ENCODE data around the gene FCF1.

The FCF1 gene, protein sequence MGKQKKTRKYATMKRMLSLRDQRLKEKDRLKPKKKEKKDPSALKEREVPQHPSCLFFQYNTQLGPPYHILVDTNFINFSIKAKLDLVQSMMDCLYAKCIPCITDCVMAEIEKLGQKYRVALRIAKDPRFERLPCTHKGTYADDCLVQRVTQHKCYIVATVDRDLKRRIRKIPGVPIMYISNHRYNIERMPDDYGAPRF

DNA sequence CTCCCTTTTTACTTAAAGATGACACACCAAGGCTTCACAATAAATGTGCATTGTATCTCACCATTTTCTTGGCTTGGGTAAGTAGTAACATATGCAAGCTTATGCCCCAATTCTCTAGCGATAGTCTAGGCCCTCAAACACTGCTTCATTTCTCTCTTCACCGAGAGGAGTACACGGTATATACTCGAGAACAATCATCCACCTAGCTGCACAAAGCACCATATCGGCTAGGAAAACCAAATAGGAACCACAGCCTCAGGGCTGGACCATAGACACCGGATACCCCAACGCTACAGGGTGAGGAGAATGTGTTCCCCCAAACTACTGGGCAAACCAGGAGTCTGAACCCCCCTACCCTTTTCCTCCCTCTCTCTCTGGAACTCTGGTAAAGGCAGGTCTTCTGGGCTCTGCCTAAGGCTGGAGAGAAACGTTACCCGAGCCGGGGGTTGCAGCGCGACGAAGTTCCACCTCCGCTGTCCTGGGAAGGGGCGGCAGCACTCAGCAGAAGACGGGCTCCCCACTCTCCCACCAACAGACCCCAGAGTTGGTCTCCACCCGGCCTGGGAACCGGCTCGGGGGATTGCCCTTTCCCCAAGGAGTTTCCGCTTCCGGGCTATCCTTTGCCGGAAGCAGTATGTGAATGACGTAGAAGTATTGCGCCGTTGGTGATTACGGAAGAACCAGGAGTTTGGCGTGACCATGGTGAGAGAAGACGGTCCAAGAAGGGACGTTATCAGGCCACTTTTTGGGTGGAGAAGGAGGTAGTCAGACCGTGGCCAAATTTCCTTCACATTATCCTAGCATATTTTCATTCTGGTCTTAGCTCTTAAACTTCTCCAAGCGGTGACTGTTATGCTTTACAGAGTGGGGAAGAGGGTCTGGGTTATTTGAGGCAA, at the start of gene FCF1, which contains the start of gene AREL1:
Gene FCF1, plus strand, starts transcription at position 646 of the 896 bp plus-strand sequence. Its CDS starts 54 bp downstream, at position 700.
Gene AREL1, minus strand, starts transcription at position 582 of the 896 bp plus-strand sequence. CDS start 27,465 bp downstream, outside the sequence.
- Mint-ChIP-seq H3K4me3 (peak within 1 kb of the TSS; percentile 99), H3K4me1 (ENCODE audit: low read depth) (peaks cover 25% of the 10 kb centered on the region), H3K9me3 (no peaks in the 10 kb centered on the region)

DNA sequence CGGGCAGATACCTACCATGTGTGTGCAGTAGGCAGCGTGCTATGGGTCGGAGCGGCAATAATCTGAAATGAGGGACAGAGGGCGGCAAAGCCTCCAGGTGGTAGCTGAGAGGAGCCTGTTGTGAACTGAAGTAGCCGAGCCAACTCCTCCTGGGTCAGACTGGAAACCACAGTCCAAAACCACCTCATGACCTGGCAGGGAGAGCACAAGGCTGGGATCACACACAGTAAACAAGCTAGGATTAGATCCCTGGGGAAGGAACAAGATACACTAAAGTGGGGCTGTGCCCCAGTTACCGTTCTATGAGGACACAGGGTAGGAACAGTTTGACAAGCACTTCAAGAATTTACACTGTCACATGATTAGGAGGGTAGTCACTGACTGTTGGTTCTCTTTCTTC, 49.1 kb upstream of the FCF1 start:
- H3K36me3 Mint-ChIP-seq (ENCODE audit: low read depth), result peaks cover 47% of the 10 kb centered on the region
- H3K4me3 Mint-ChIP-seq, result no peak overlapping the region
- DNase-seq (ENCODE audit: low spot score), result no peak
- H3K27ac Mint-ChIP-seq, result no peak overlapping the region
- H3K9me3 Mint-ChIP-seq, result no peaks in the 10 kb centered on the region
- no peaks in the 10 kb centered on the region for H3K27me3 Mint-ChIP-seq (ENCODE audit: low read depth)
- peaks cover 6% of the 10 kb centered on the region for H3K4me1 Mint-ChIP-seq (ENCODE audit: low read depth)

More for the DNA sequence above, at the start of gene FCF1, which contains the start of gene AREL1:
- Mint-ChIP-seq H3K36me3 (ENCODE audit: low read depth) (peaks cover 17% of the 10 kb centered on the region), H3K27ac (peak within 1 kb of the TSS; percentile 97), H3K27me3 (ENCODE audit: low read depth) (no peaks in the 10 kb centered on the region)
- DNase-seq (ENCODE audit: low spot score), result peak; percentile 86

DNA sequence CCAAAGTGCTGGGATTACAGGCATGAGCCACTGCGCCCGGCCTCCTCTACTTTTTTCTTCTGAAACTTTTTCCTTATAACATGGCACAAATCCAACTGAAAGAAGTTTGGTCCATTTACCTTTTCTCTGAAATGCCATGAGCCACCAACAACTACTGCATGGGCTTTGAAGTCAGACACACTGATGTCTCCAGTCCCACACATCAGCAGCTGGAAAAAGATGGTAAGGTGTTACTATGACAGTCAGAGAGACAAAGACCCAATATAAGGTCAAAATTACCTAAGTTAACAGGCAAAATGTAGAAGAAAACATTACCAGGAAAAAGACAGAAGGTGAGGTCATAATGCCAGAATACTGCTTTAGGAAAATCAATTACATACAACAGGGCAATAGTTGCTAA, 48.2 kb upstream of the FCF1 start:
- no peak overlapping the region for H3K27ac Mint-ChIP-seq
- H3K4me1 Mint-ChIP-seq (ENCODE audit: low read depth), result peaks cover 6% of the 10 kb centered on the region
- no peaks in the 10 kb centered on the region for H3K27me3 Mint-ChIP-seq (ENCODE audit: low read depth)
- no peak overlapping the region for H3K4me3 Mint-ChIP-seq
- H3K9me3 Mint-ChIP-seq, result no peaks in the 10 kb centered on the region
- DNase-seq (ENCODE audit: low spot score), result no peak
- H3K36me3 Mint-ChIP-seq (ENCODE audit: low read depth), result peaks cover 54% of the 10 kb centered on the region

DNA sequence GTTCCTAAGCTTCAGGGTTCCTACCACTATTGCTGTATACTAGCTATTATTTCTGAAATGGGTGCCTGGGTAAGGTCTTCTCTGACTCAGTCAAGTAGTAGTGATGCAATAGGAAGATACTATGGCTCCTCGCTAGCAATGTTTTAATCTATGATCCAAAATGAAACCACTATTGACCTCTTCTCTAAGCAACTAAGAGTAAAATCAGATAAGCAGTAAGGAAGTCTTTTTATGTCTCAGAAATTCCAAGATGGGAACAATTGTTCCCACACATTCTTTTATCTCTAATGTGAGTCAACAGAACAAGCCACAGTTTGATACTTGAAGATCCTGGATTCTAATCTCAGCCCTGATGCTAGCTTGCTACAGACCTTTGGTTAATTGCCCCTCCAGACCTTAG, 45.2 kb upstream of the FCF1 start:
- Mint-ChIP-seq H3K36me3 (ENCODE audit: low read depth) (peaks cover 68% of the 10 kb centered on the region), H3K4me1 (ENCODE audit: low read depth) (peaks cover 6% of the 10 kb centered on the region), H3K27me3 (ENCODE audit: low read depth) (no peaks in the 10 kb centered on the region), H3K27ac (no peak overlapping the region), H3K9me3 (no peaks in the 10 kb centered on the region), H3K4me3 (no peak overlapping the region)
- DNase-seq (ENCODE audit: low spot score), result no peak

DNA sequence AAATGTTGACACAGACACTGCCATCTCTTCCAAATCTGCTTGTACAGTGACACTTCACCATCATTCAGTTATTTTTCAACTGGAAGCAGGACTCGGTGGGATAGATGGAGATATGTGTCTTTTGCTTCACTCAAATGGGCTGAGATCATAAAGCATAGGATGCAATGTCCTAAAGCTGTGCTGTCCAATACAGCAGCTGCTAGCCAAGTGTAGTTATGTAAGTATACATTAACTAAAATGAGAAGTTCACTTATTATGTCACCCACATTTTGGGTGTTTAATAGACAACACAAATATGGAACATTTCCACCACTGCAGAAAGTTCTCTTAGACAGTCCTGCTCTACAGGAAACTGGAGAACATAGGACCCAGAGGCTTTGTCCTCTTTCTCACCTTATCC, 43.7 kb upstream of the FCF1 start:
- peaks cover 6% of the 10 kb centered on the region for H3K4me1 Mint-ChIP-seq (ENCODE audit: low read depth)
- H3K9me3 Mint-ChIP-seq, result no peaks in the 10 kb centered on the region
- H3K27me3 Mint-ChIP-seq (ENCODE audit: low read depth), result no peaks in the 10 kb centered on the region
- peaks cover 68% of the 10 kb centered on the region for H3K36me3 Mint-ChIP-seq (ENCODE audit: low read depth)
- DNase-seq (ENCODE audit: low spot score), result no peak
- H3K27ac Mint-ChIP-seq, result no peak overlapping the region
- H3K4me3 Mint-ChIP-seq, result no peak overlapping the region

DNA sequence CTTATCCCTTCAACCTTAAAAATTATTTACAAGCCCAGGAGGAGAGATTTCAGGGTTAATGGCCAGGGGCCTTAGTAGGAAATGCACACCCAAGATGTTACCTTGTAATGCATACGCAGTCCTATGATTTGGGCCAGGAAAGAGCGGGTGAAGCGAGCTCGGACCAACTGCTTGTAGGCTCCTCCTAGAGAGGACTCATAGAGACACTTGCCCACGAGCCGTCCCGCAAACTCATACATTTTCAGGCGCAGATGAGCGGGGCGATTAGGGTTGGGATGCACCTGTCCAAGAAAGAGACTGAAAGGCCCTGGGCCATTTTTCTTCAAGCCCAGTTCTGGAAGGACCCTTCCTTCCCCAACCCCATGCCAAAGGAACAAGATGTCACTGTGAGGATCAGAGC, 43.1 kb upstream of the FCF1 start:
- Mint-ChIP-seq H3K27ac (no peak overlapping the region), H3K36me3 (ENCODE audit: low read depth) (peaks cover 70% of the 10 kb centered on the region), H3K4me3 (no peak overlapping the region), H3K9me3 (no peaks in the 10 kb centered on the region), H3K27me3 (ENCODE audit: low read depth) (no peaks in the 10 kb centered on the region), H3K4me1 (ENCODE audit: low read depth) (peaks cover 6% of the 10 kb centered on the region)
- DNase-seq (ENCODE audit: low spot score), result no peak

DNA sequence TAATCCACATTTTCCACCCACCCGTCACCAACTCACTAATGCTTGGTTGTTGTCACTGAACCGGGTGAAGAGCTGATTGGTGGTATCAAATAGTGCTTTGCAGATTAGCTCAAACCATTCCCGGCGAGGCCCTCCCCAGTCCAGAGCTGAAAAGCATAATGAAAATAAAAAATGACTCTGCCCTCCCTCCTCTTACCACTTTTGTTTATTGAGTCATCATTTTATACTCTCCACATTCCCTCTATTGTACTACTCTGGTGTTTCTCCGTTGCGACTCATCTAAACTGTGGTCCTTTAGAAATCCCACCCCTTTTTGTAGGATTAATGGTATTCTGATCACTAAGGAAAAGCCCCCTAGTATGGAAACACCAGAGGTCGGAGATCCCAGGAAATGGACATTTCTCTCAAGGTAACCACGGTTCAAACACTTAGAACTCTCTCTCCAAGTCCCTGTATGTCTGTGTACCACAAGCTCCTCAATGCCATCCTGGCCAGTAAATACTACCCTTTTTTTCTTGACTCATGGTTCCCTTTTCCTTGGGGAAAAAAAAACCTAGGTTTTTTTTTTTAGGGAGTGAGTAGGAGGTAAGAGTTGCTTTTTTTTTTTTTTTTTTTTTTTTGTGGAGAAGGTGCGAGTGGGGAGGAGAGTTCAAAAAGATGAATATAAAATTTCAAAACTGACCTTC, 42.1 kb upstream of the FCF1 start:
- H3K9me3 Mint-ChIP-seq, result no peaks in the 10 kb centered on the region
- no peak overlapping the region for H3K4me3 Mint-ChIP-seq
- no peak overlapping the region for H3K27ac Mint-ChIP-seq
- H3K27me3 Mint-ChIP-seq (ENCODE audit: low read depth), result no peaks in the 10 kb centered on the region
- no peak for DNase-seq (ENCODE audit: low spot score)
- H3K36me3 Mint-ChIP-seq (ENCODE audit: low read depth), result peaks cover 71% of the 10 kb centered on the region
- H3K4me1 Mint-ChIP-seq (ENCODE audit: low read depth), result peaks cover 6% of the 10 kb centered on the region

DNA sequence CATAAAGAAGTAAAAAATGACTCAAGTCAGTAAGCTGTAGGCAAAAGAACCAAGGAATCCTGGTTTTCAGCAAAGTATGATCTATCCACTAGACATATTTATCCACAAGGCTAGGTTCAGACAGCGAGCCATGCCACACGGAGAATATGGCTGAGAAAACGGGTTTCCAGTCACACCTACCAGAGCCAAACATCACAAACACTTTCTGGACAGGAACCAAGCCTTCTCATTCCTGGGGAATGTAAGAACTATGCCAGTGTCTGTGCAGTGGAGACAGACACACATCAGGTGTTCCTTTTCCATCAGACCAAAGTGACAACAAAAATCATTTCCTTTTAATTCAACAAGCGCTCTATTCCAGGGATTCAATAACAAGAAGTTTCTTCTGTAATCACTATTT, 41.2 kb upstream of the FCF1 start:
- Mint-ChIP-seq H3K27me3 (ENCODE audit: low read depth) (no peaks in the 10 kb centered on the region), H3K36me3 (ENCODE audit: low read depth) (peaks cover 73% of the 10 kb centered on the region), H3K4me3 (no peak overlapping the region), H3K27ac (no peak overlapping the region), H3K9me3 (no peaks in the 10 kb centered on the region), H3K4me1 (ENCODE audit: low read depth) (peaks cover 6% of the 10 kb centered on the region)
- DNase-seq (ENCODE audit: low spot score), result no peak

DNA sequence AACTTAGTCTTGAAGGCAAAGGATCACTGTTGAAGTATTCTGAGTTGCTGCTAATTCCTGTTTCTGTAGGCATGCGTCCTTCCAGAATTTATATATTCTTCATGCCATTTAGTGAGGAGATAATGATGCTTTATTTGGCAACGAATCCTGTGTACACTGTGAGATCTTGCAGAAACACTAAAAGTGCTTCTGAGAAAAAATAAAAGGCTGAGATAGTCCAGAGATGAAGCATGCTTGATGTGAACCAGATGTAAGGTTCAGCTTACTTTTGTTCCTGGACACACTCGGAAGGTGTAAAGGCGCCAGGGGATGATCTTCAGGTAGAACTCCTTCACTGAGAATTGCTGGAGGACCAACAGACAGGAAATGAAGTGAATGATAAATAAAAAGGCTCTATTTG, 39.2 kb upstream of the FCF1 start:
- Mint-ChIP-seq H3K4me3 (no peak overlapping the region), H3K27ac (no peak overlapping the region), H3K27me3 (ENCODE audit: low read depth) (no peaks in the 10 kb centered on the region), H3K36me3 (ENCODE audit: low read depth) (peaks cover 58% of the 10 kb centered on the region), H3K4me1 (ENCODE audit: low read depth) (no peaks in the 10 kb centered on the region), H3K9me3 (no peaks in the 10 kb centered on the region)
- DNase-seq (ENCODE audit: low spot score), result no peak

DNA sequence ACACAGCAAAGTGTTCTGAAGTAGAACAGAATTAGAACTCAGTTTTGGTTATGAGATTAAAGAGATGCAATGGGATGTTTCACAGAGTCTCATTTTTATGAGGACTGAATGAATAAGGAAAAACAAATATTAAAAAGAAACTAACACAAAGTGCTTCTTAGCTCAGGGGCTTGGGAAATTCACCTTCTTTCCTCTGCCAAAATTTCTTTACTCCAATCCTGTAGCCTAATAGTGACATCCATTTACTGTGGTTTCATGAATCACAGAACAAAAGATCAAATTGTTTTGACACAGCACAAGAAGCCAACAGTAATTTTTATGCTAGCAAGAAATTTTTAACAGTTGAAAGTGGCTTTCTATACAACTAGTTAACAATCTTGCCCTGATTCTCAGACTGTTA, 37.7 kb upstream of the FCF1 start:
- Mint-ChIP-seq H3K27ac (no peak overlapping the region), H3K9me3 (no peaks in the 10 kb centered on the region), H3K36me3 (ENCODE audit: low read depth) (peaks cover 49% of the 10 kb centered on the region), H3K4me1 (ENCODE audit: low read depth) (no peaks in the 10 kb centered on the region), H3K27me3 (ENCODE audit: low read depth) (no peaks in the 10 kb centered on the region), H3K4me3 (no peak overlapping the region)
- no peak for DNase-seq (ENCODE audit: low spot score)

DNA sequence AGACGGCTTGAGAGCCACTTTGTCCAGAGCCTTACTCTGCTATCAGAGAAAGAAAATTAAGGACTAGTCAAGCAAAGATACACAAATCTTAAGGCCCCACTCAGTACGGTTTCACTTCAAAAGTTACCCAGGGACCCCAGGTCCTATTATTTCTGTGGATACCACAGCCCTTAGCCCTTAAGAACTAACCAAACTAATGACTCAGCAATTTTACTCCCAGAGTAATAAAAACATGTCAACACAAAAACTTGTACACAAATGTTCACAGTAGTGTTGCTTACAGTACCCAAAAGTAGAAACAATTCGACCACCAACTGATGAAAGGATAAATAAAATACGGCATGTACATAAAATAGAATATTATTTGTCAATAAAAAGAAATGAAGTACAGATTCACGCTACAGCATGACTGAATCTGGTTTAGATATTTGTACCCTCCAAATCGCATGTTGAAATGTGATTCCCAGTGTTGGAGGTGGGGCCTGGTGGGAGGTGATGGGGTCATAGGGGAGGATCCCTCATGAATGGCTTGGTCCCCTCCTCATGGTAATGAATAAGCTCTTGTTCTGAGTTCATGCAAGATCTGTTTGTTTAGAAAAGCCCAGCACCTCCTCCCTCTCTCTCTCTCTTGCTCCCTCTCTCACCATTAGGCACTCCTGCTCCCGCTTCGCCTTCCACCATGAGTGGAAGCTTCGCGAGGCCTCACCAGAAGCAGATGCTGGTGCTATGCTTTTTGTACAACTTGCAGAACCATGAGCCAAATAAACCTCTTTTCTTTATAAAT, 30.6 kb upstream of the FCF1 start:
- Mint-ChIP-seq H3K27me3 (ENCODE audit: low read depth) (no peaks in the 10 kb centered on the region), H3K9me3 (no peaks in the 10 kb centered on the region), H3K27ac (no peak overlapping the region), H3K4me3 (no peak overlapping the region), H3K36me3 (ENCODE audit: low read depth) (peaks cover 21% of the 10 kb centered on the region), H3K4me1 (ENCODE audit: low read depth) (no peaks in the 10 kb centered on the region)
- DNase-seq (ENCODE audit: low spot score), result no peak

DNA sequence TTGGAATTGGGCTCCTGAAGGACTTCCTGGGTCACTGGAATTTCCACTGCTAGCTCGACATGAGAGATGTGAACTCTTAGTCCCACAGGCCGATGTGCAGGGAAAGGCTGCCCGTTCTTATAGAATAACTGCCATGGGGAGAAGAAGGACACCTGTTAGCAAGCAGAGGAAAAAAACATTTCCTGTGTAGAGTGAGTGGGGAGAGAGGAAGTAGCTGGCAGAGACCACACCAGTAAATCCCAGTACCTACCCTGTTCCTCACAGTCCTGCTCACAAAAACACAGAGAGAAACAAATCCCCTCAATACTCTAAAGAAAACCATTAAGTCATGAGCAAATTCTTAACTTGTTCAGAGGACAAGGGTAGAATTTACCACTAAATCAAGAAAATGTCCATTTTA, 29.5 kb upstream of the FCF1 start:
- Mint-ChIP-seq H3K4me1 (ENCODE audit: low read depth) (no peaks in the 10 kb centered on the region), H3K4me3 (no peak overlapping the region), H3K27ac (no peak overlapping the region), H3K36me3 (ENCODE audit: low read depth) (peaks cover 24% of the 10 kb centered on the region), H3K9me3 (no peaks in the 10 kb centered on the region), H3K27me3 (ENCODE audit: low read depth) (no peaks in the 10 kb centered on the region)
- no peak for DNase-seq (ENCODE audit: low spot score)

DNA sequence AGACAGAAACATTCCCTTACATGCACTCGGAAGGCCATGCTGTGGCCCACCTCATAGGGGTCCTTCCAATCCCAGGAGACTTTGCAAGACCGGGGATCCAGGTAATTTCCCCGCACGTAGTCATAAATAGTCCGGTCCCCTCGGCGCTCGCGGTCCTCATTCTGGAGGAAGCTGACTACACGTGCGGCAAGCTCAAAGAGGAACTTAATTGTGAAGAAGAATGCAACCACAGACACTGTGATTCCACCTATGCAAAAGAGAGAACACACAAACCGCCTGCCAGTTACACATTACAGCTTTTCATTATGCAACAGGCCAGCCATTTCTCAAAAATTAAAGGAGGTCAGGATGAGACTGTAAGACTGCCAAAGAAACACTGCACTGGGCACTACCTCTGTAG, 28.5 kb upstream of the FCF1 start:
- Mint-ChIP-seq H3K27ac (no peak overlapping the region), H3K4me1 (ENCODE audit: low read depth) (no peaks in the 10 kb centered on the region), H3K27me3 (ENCODE audit: low read depth) (no peaks in the 10 kb centered on the region), H3K4me3 (no peak overlapping the region), H3K36me3 (ENCODE audit: low read depth) (peaks cover 28% of the 10 kb centered on the region), H3K9me3 (no peaks in the 10 kb centered on the region)
- no peak for DNase-seq (ENCODE audit: low spot score)

Data from T-helper 2 cell treated with Interferon-gamma antibody and Interleukin-4, amounts not matched to agents 5 μg/mL and 100 μg/mL, for 36 hours (primary cell).